Keratinocyte (primary cell): ENCODE data around the gene TOR4A. TPM values are rescaled to one million over a fixed set of nuclear protein-coding genes. Genes with fewer than 3 reads are reported as not detected.

ENCODE experiments used
- DNase-seq: peaks from one replicate; pipeline ENCODE4 v3.0.0-alpha.2; 2011; ENCODE audit warnings: low read depth, missing footprints, low spot score
- FAIRE-seq: peaks from 2 replicates; lab custom pipeline; 2011; peaks lifted over from hg19 to GRCh38; lab: Jason Lieb, UNC
- H2AFZ ChIP-seq: 2 replicates; pipeline ENCODE4 v1.6.0; 2012; ENCODE audit warnings: low read length, control low read depth, inconsistent platforms; ENCODE audit not compliant: control insufficient read depth
- H3K27ac ChIP-seq: 2 replicates; pipeline ENCODE4 v1.5.1; 2011; ENCODE audit warnings: low read length; ENCODE audit not compliant: control insufficient read depth, insufficient read depth
- H3K27me3 ChIP-seq: 3 replicates; pipeline ENCODE4 v1.6.0; 2011; ENCODE audit warnings: low read length; ENCODE audit not compliant: control insufficient read depth, insufficient read depth; ENCODE audit errors: extremely low read depth
- H3K36me3 ChIP-seq, 2 experiments: 2 replicates in 1 of 2; 3 replicates in 1 of 2; pipeline ENCODE4 v1.5.1; 2011; ENCODE audit warnings: low read length in 2 of 2, mild to moderate bottlenecking in 1 of 2; ENCODE audit not compliant: control insufficient read depth in 2 of 2, insufficient read depth in 2 of 2; ENCODE audit errors: extremely low read depth in 1 of 2
- H3K4me1 ChIP-seq: 3 replicates; pipeline ENCODE4 v1.5.1; 2011; ENCODE audit warnings: low read length; ENCODE audit not compliant: control insufficient read depth, insufficient read depth; ENCODE audit errors: extremely low read depth
- H3K4me2 ChIP-seq: 3 replicates; pipeline ENCODE4 v1.6.0; 2011; ENCODE audit warnings: low read depth, low read length; ENCODE audit not compliant: control insufficient read depth, insufficient read depth; ENCODE audit errors: extremely low read depth
- H3K4me3 ChIP-seq, 3 experiments: fragments of 200-600 bp in 1 of 3; sonication (generic) in 1 of 3; 2 replicates in 2 of 3; 3 replicates in 1 of 3; pipeline ENCODE4 v1.5.1; 2011 to 2016; ENCODE audit warnings: low read length in 3 of 3, mild to moderate bottlenecking in 3 of 3, control low read depth in 2 of 3, inconsistent platforms in 1 of 3, low read depth in 1 of 3, mixed read lengths in 1 of 3, mixed run types in 1 of 3, moderate library complexity in 1 of 3; ENCODE audit not compliant: control insufficient read depth in 2 of 3, insufficient read depth in 2 of 3; ENCODE audit errors: extremely low read depth in 1 of 3
- H3K79me2 ChIP-seq: 2 replicates; pipeline ENCODE4 v1.6.0; 2012; ENCODE audit warnings: low read length; ENCODE audit not compliant: control insufficient read depth, insufficient read depth
- H3K9ac ChIP-seq: 3 replicates; pipeline ENCODE4 v1.6.0; 2011; ENCODE audit warnings: low read length; ENCODE audit not compliant: control insufficient read depth, insufficient read depth; ENCODE audit errors: extremely low read depth
- H3K9me1 ChIP-seq: 3 replicates; pipeline ENCODE4 v1.6.0; 2011; ENCODE audit warnings: low read length; ENCODE audit not compliant: control insufficient read depth, insufficient read depth; ENCODE audit errors: extremely low read depth
- H3K9me3 ChIP-seq: 2 replicates; pipeline ENCODE4 v1.5.1; 2012; ENCODE audit warnings: low read depth, low read length; ENCODE audit not compliant: control insufficient read depth
- H4K20me1 ChIP-seq: 3 replicates; pipeline ENCODE4 v1.6.0; 2011; ENCODE audit warnings: low read length; ENCODE audit not compliant: control insufficient read depth, insufficient read depth; ENCODE audit errors: extremely low read depth
- CTCF ChIP-seq, 3 experiments: IDR thresholded peaks in 1 of 3; conservative IDR thresholded peaks in 1 of 3; optimal IDR thresholded peaks in 1 of 3; 2 replicates in 2 of 3; 3 replicates in 1 of 3; pipeline versions ENCODE3 to v1.5.1; 2011; ENCODE audit warnings: low read length in 3 of 3, mild to moderate bottlenecking in 3 of 3, moderate library complexity in 2 of 3, control low read depth in 1 of 3, inconsistent platforms in 1 of 3; ENCODE audit not compliant: insufficient read depth in 2 of 3; ENCODE audit errors: extremely low read depth in 1 of 3
- EZH2 ChIP-seq: IDR thresholded peaks from one replicate; pipeline ENCODE4 v1.6.1; 2012; ENCODE audit warnings: inconsistent platforms, mild to moderate bottlenecking, low read length, moderate library complexity
- dilution Hi-C: fragments of 300-500 bp; cut with MboI; formaldehyde crosslinking; loops from one replicate; pipeline ENCODE4 v1.7.0; 2020; ENCODE audit warnings: low sequenced_read_pairs; ENCODE audit not compliant: extremely low pct_ligation_motif_present
- polyA plus RNA-seq, 5 experiments: library from polyadenylated mRNA; depleted of rRNA in 3 of 5; stranded (reverse) in 3 of 5; stranded (forward) in 1 of 5; unstranded in 1 of 5; fragments of >200 nt; gene quantifications; 1 replicate in 1 of 5; 2 replicates in 3 of 5; 3 replicates in 1 of 5; pipeline versions ENCODE4 v1.2.1 to v1.2.3, GENCODE V29; 2011 to 2012; ENCODE audit warnings: missing spikeins in 2 of 5, low read depth in 1 of 5, low replicate concordance in 1 of 5

The TOR4A gene
- polyA plus RNA-seq, 1 donor (not counting 4 experiments of a cell fraction or from before 2014, with no cell fraction given), result 5.8 TPM

GRCh38 chr9:137306066-137306849, 28.7 kb downstream of the TOR4A start:
- Histone ChIP-seq H3K4me3 (no peak overlapping the region), H2AFZ (no peak overlapping the region), H4K20me1 (no peaks in the 10 kb centered on the region), H3K9me3 (no peaks in the 10 kb centered on the region), H3K27ac (no peak overlapping the region), H3K9ac (no peak overlapping the region), H3K9me1 (no peaks in the 10 kb centered on the region), H3K27me3 (peaks cover 12% of the 10 kb centered on the region), H3K79me2 (no peaks in the 10 kb centered on the region), H3K36me3 (no peaks in the 10 kb centered on the region), H3K4me2 (no peak overlapping the region), H3K4me1 (peaks cover 35% of the 10 kb centered on the region)
- DNase-seq, result no peak
- dilution Hi-C loops, result no loop called here
- no peak for TF ChIP-seq CTCF (optimal IDR thresholded peaks at IDR 0.05 in 1 of 3, IDR thresholded peaks at IDR 0.05 in 1 of 3, conservative IDR thresholded peaks at IDR 0.05 in 1 of 3; ENCODE audit: extremely low read depth in 1 of 3, insufficient read depth in 2 of 3, low read length in 3 of 3)
- TF ChIP-seq EZH2, result no peak
- no peak for FAIRE-seq

GRCh38 chr9:137306850-137307254, 29.3 kb downstream of the TOR4A start:
- Histone ChIP-seq H3K9ac (no peak overlapping the region), H4K20me1 (no peaks in the 10 kb centered on the region), H3K9me3 (no peaks in the 10 kb centered on the region), H3K27me3 (peaks cover 12% of the 10 kb centered on the region), H3K9me1 (no peaks in the 10 kb centered on the region), H3K4me3 (no peak overlapping the region), H3K36me3 (no peaks in the 10 kb centered on the region), H3K27ac (no peak overlapping the region), H2AFZ (no peak overlapping the region), H3K79me2 (no peaks in the 10 kb centered on the region), H3K4me2 (no peak overlapping the region), H3K4me1 (peaks cover 38% of the 10 kb centered on the region)
- dilution Hi-C loops, result no loop called here
- no peak for FAIRE-seq
- DNase-seq, result no peak
- TF ChIP-seq CTCF (optimal IDR thresholded peaks at IDR 0.05 in 1 of 3, IDR thresholded peaks at IDR 0.05 in 1 of 3, conservative IDR thresholded peaks at IDR 0.05 in 1 of 3; ENCODE audit: extremely low read depth in 1 of 3, insufficient read depth in 2 of 3, low read length in 3 of 3) (no peak), EZH2 (no peak)
